ENCODE measurements around the gene KCNMA1. TPM values are rescaled to one million over a fixed set of nuclear protein-coding genes. Genes with fewer than 3 reads are reported as not detected.

Gene KCNMA1
- total RNA-seq, 1 donor from 2014 or later: 20.6 TPM

DNA sequence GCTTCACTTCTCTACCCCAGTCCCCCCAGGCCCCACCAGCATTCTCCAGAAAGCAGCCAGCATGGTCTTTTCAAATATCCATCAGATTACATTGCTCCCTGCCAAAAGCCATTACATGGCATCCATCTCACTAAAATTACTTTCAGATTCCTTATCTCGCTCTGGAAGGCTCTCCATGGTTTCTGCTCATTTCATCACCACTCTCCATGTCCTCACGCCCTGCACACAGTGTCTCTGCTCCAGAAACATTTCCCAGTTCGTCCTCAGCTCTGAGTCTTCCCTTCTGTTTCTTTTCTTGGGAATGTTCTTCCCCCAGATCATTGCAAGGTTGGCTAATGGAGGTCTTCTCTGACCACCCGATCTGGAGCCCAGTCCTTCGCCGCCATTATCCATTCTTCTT lies 499.1 kb downstream of the KCNMA1 start:
- no peak for DNase-seq (ENCODE audit: low spot score)

DNA sequence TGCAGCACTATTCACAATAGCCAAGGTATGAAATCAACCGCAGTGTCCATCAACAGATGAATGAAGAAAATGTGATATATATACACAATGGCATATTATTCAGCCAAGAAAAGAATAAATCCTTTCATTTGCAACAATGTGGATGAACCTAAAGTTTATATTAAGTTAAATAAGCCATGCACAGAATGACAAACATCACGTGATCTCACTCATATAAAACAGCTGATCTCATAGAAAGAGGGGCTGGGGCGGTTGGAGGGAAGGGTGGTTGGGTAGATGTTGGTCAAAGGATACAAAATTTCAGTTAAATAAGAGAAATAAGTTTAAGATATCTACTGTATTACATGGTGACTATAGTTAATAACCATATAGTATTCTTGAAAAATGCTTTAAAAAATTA lies 502.1 kb downstream of the KCNMA1 start:
- DNase-seq (ENCODE audit: low spot score): no peak

DNA sequence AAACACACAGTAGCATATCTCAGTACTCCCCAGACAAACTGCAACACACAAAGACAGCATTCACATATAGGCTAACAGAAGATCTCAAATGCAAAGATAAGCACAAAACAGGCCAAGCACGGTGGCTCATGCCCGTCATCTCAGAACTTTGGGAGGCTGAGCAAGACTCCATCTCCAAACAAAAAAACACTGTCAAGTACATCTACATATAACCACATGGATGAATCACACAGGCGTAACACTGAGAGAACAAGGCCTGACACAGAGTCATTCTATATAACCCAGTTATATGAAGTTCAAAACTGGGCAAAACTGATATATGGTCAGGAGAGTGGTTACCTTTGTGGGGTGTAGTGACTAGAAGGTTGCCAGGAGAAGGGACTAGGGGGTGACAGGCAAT lies 506.4 kb downstream of the KCNMA1 start:
- no peak for DNase-seq (ENCODE audit: low spot score)

DNA sequence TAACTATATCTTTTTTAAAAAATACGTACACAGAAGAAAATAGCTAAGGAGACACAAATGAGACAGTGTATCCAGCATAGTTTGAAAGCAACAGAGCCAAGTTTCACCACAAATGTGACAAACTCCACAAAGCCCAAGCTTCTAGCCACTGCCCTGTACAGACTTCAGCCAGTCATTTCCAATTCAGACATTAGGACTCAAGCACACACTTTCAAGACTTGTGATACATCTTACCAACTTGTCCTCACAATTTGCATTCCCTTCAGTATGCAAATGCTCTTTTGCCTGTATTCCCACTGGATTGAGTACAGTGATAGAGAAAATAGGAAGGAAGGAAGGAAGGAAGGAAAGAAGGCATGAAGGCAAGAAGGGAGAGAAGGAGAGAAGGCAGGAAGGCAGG lies 510.4 kb downstream of the KCNMA1 start:
- no peak for DNase-seq (ENCODE audit: low spot score)

DNA sequence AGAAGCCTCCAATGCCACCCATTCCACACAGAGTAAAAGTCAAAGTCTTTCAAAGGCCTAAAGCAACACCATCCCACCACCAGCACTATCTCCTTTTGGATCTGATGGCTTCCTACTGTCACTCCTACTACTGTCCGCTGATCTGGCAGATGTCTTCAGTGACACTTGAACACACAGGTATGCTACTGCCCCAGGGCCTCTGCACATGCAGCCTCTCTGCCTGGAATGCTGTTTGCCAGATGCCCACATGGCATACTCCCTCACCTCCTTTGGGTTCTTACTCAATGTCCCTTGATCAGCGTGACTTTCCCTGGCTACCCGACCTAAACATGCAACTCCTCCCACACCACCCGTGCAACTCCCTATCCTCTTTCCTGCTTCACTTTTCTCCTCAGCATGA lies 512.4 kb downstream of the KCNMA1 start:
- no peak for DNase-seq (ENCODE audit: low spot score)

DNA sequence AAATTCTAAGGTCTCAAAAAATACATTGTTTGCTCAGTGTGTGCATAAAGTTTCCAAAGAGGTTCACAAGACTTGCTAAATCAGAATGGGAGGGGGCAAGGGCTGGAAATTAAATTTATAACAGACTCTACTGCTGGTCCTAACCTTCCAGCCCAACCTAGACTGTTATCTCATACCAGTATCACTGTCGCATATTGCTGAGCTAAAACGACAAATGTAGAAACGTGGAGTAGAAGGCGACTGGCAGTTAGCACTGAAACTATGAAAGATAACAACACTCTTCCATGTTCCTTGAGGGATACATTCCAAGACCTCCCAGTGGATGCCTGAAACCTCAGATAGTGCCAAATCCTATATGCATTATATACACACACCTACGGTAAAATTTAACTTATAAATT lies 514.3 kb downstream of the KCNMA1 start:
- no peak for DNase-seq (ENCODE audit: low spot score)

DNA sequence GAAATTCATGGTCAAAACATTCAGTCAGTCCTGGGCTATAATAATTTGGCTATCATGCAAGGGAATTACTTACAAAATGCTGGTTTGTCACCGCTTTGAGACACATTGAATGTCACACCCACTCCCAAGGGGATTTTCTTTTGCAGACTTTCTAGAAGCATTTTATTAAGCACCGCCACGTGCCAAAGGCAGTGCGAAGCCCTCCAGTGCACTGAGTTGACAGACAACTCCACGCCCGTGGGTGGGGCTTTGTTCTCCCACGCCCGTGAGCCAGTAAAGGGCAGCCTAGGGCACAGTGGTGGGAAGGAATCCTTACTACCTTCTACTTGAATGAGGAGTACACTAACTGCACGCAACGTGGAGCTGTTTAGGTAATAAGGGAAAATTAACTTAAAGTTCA lies 515.8 kb downstream of the KCNMA1 start:
- no peak for DNase-seq (ENCODE audit: low spot score)

DNA sequence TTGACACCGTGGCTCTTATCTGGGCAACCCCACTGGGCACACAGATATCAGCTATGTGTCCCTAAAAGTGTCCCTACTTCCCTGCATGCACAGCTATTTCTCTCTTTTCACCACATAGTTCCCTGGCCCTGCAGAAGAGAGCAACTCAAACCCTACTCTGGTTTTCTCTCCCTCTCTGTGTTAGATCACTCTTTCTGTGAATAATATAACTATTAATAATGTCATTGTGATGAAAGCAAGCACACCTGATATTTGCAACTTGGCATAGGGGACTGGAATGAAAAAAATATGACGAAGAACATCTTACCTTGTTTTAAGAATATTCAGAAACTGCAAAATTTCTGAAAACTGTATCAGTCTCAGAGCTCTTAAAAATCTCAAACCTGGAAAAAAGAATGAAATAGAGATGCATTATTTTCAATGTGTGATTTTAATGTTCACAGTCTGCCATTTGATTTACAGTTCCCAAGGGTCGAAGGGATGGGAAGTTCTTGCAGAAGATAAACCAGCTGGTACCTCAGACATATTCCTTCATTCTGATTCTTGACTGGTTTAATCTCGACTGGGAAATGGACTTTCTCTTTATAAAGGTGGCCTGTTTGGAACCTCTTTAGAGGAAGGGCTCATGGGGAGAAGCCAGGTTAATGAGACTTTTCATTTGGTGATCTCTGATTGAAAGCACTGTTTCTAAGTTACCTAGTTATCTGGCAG lies 516.8 kb downstream of the KCNMA1 start:
- DNase-seq (ENCODE audit: low spot score): no peak

DNA sequence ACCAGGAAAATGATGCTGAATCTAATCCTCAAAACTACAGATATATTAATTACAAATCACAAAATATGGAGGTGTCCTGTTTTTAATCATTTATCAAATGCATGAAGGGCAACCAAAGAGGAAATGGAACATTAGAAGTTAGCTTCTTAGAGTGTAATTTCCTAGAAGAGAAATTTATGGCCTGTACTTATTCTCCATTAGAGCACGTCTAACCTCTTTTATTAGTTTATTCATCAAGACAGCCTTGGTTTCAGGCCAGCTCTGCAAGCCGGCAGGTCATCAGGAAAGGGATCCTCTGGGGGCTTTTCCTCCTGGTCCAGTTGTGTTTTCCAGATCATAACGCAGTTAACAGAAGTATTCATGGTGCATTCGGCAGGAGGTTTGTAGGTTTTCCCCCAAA lies 517.6 kb downstream of the KCNMA1 start:
- no peak for DNase-seq (ENCODE audit: low spot score)

DNA sequence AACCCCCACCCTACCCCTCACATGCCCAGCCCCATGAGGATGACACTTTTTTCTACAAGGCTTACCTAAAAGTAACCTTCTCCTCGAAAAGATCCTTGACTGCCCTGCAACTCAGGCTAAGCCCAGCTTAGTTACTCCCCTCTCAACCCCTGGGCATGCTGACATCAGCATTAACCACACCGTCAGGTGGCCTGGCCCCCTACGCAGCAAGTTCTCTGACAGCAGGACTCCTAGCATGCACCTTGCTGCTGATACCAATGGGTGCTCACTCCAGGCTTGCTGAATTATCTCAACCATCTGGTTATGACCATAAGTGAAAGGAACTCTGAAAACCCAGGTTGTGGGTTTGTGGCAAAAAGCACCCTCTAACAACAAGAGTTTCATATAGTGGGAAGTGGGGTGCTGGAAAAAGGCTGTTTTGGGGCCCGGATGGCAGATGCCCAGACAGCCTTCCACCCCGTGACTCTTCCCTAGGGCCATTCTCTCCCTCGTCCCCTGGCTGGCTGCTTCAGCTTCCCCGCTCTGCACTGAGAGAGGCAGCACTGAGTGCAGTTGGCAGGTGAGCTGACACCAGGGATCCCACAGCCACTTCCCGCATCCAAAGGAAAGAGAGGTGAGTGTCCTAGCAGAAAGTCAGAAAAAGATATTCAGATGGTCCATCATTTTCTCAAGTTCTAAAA lies 518.9 kb downstream of the KCNMA1 start:
- no peak for DNase-seq (ENCODE audit: low spot score)

DNA sequence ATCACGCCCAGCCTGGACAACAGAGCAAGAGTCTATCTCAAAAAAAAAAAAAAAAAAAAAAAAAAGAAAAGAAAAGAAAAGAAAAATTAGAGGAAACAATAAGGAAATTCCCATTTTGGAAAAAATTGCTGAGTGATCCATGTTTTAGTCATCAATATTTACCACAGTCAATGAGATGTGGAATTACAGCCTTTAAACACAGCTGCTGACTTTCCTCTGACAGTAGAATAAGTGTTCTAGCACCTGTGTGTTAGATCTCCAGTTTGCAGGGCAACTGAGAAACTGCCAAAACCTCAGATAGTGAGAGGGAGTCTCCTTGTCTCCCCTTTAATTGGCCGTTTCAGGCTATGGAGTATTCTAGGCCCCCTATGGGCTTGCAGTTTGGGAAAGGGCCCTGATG lies 520.1 kb downstream of the KCNMA1 start:
- DNase-seq (ENCODE audit: low spot score): no peak

DNA sequence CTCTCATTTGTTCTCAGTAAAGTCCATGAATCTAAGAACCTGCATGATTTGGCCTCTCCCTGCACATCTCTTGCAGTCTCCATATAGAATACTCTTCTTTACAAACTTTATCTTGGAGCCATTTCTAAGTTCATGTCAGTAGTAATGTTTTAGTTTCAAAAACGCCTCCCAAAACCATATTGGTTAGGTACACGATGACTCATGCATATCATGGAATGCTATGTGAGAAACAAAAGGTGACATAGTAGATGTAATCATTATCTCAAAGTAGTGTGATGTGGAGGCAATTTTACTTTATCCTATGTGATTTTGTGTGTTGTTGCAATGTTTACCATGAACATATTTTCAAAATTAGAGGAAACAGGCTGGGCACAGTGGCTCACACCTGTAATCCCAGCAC lies 520.7 kb downstream of the KCNMA1 start:
- DNase-seq (ENCODE audit: low spot score): no peak

DNA sequence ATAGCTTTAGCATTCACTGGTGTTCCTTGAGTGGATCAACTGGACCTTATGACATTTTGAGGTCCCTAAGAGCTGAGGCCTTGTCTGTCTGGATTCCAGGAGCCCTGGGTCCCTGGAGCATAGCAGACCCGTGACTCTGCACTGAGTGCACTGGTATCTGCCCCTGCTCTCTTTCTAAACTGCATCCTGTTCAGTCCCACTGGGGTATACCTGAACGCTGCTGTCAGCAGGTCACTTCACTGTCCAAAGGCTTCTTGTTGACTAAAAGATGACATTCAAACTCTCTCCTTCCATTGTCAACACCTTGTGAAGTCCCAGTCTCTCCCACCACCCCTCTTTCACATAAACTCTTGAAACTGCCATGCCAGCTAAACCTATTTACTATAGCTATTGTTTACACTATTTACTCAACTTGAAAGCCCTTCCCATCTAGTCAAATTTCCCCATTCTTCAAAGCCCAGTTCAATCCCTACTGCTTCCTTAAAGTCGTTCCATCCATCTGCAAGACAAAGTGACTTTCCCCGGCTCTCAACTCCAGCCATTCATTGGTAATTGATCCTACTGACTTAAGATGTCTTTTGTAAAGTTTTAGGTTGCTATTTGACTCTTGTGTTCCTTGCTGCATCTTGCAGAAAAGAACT lies 523.3 kb downstream of the KCNMA1 start:
- no peak for DNase-seq (ENCODE audit: low spot score)

DNA sequence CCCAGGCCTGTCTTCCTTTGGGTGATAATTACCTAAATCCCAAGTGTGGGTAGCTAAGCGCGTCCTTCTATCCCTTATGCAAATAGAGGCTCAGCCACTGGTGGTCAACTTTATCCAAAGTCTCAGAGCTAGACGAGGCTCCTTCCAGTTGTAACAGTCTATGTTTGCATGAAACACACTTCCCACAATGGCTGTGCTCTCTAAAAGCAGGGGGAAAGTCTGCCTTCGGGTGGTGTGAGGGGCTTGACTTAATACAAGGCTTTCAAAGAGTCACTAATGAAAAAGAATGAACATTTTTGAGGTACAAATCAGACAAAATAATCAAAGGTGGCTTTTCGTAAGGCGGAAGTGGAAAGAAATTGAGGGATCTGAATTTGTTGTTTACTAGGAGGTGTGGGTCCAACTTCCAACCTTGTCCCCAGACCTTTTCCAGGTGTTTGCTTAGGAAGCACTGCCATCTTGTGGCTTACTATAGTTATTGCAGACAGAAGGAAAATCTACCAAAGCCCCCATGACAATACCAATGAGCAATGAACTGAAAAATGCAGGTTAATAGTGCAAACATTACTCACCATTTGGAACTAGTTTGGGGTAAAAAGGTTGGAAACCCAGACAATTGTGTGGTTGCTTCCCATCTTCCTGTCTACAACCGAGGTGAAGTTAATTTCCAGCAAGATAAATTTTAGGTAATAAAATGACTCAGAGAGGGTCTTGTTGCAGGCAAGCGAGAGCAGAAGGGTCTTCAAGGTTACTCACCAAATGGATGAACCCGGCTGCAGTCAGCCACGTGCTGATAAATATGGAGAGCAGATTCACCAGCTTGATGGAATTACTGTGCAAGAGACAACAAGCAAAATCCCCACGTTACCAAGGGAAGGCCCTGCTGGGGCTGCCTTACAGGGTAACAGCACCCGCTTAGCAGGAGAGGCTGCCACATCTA lies 525.7 kb downstream of the KCNMA1 start:
- DNase-seq (ENCODE audit: low spot score): no peak

DNA sequence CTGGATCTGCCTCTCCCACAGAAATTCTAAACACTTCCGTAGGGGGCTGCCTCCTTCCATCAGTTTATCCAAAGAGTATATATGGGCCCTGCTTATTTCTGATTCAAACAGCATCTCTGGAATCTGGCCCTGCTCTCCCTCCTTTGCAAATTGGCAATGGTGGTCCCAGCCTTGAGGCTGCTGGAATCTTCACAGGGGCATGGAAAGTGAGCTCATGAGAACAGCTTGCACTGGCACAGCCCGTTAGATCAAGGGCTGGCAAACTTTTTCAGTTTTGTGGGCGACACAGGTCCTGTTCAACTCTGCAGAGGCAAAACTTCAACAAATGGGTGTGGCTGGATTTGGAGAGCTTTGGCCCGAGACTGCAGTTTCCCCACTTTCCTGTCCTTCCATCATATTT lies 526.9 kb downstream of the KCNMA1 start:
- no peak for DNase-seq (ENCODE audit: low spot score)

DNA sequence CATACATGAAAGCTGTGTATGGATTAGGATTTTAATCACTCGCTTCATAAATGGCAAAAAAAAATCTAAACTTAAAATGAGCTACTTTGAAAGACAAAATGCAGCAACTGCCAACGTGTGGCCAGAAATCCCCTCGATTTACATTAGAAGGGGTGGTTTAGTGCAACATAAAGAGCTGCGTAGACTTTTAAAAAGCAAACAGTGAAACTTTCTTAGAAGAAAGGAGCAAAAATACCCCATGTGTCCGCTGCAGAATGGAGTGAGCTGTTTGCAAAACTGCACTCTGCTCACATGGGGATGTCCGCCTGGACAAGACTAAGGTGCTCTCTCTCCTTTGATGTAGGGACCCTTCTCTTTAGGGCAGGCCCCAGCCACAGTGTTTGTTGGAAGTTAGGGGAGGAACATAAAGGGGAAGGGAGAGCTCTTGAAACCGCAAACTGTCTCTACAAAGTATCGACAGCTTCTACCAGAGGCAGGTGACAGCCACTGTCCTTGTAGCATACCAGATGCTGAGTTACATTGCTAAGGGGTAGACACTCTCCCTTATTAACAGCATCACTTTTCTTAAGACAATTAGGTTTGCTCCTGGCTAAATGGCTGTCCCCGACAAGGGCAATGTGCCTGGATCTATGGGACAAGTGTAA lies 528.1 kb downstream of the KCNMA1 start:
- DNase-seq (ENCODE audit: low spot score): no peak

DNA sequence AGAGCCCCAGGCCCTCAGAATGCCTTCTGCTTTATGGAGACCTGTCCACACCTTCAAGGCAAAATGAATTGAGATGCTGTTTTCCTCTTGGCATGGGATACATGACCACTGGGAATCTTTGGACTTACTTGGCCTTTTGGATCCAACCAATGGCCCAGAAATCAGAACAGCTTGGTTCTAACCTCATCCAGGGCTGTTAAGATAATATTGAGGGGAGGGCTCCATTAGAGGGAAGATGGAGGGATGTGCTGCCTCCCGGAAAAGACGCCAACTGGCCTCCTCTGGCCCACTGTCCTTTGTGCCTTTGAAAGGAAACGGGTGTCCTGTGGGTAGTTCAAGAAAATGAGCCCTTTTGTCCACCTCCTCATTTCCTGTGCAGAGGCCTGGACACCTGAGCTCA lies 530.9 kb downstream of the KCNMA1 start:
- DNase-seq (ENCODE audit: low spot score): no peak

DNA sequence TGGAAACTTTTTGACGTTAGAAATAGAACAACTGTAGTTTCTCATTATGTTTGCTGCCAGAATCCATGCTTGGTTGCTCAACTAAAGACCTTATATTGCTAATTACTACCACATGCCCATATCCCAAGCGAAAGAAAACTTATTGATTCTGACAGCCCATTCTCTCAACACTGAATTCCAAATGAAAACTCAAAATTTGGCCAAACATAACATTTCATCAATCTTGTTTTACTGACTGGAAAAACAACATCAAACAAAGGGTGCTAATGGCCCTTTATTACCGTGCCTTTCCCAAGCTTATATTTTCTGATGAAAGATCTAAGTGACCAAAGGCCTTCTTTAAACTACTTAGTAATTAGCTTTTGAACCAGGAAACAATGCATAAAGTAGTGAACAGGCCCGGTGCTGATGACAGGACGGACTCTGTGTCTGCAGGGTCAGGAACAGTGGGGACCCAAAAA lies 531.8 kb downstream of the KCNMA1 start:
- DNase-seq (ENCODE audit: low spot score): no peak

DNA sequence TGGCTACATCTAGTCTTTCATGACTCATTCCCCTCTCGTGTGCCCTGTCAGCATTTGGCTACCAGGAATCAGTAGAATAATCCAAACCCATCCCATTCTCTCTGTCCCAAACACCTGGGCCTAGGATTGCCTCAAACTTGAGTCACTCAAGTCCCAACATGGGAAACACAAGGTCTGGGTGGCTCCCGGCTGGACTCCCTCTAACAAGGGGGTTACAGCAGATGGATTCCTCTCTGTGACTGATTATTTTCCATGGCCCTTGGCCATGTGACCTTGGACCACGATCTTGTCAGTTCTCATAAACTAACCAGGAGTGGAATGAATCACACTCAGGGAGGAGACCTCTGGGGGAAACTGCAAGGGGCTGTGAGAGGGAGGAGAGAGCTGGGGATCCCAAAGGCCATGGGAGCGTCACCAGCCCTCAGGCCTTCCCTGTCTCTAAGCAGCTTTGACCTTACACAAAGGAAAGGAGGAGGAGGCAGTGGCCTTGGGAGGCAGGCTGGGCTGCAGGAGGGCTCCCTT lies 533.1 kb downstream of the KCNMA1 start:
- no peak for DNase-seq (ENCODE audit: low spot score)

DNA sequence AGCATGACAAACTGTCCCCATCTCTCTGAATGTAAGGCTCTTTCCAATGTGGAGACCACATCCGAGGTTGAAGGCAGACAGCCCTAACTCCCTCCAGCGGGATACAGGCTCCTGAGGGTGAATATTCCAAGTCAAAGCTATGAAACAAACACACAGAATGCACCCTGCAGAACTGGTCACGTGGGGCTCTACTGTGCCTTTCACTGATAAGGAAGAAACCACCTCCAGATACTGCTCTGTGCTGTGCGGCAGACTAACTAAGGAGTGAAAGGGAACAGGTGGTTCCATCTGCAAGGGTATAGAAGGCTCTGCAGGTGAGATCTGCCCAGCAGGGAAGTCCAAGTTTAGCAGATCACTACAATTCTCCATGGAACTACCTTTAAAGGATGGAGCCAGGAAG lies 534.4 kb downstream of the KCNMA1 start:
- DNase-seq (ENCODE audit: low spot score): no peak

DNA sequence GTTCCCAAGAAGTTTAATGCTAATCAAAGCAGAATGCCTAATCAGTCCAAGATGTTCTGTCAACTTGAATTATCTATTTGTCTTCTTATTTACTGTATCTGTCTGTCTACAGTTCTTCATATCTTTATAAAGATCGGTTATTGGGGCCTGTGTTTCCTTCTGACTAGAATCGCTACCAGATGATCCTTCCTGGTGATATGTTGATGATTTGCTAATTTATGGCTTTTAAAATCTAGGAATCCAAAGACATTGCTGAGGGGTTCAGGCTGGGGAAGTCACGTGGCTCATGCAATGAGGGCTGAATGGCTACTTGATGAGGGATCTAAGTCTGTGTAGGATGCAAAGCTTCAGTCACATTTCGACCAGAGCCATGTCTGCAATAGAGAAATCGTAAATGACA lies 536.3 kb downstream of the KCNMA1 start:
- no peak for DNase-seq (ENCODE audit: low spot score)

All from mesenteric fat pad (tissue), 1 donor.